T-helper 2 cell treated with Interferon-gamma antibody and Interleukin-4, amounts not matched to agents 5 μg/mL and 100 μg/mL, for 36 hours (primary cell): ENCODE data around the gene UBE2H.
"Not testable (repeated sequence)": the region's sequence is repeated elsewhere in the genome, so short reads cannot be mapped to it uniquely, and the experiment has no call there.

Experiments used
- DNase-seq: peaks from one replicate; pipeline ENCODE4 v3.0.0; 2021; ENCODE audit warnings: low spot score
- H3K27ac Mint-ChIP-seq: one replicate; pipeline ENCODE4 v1.8.0; 2021; ENCODE audit warnings: mild to moderate bottlenecking, mixed read lengths
- H3K27me3 Mint-ChIP-seq: one replicate; pipeline ENCODE4 v1.8.0; 2021; ENCODE audit warnings: low read depth, mixed read lengths
- H3K36me3 Mint-ChIP-seq: one replicate; pipeline ENCODE4 v1.8.0; 2021; ENCODE audit warnings: low read depth, mixed read lengths
- H3K4me1 Mint-ChIP-seq: one replicate; pipeline ENCODE4 v1.8.0; 2021; ENCODE audit warnings: low read depth, mixed read lengths
- H3K4me3 Mint-ChIP-seq: one replicate; pipeline ENCODE4 v1.8.0; 2022; ENCODE audit warnings: mild to moderate bottlenecking, moderate library complexity, mixed read lengths
- H3K9me3 Mint-ChIP-seq: one replicate; pipeline ENCODE4 v1.8.0; 2021; ENCODE audit warnings: mixed read lengths

The UBE2H gene

GRCh38 chr7:129828989-129829736 is 123.6 kb downstream of the UBE2H start:
- Mint-ChIP-seq H3K27me3 (no peaks in the 10 kb centered on the region), H3K4me3 (peak overlapping the region; percentile 65), H3K9me3 (no peaks in the 10 kb centered on the region), H3K4me1 (peaks cover 20% of the 10 kb centered on the region), H3K27ac (no peak overlapping the region), H3K36me3 (peaks cover 3% of the 10 kb centered on the region)
- DNase-seq, result no peak

GRCh38 chr7:129828078-129828762 is 124.5 kb downstream of the UBE2H start:
- Mint-ChIP-seq H3K4me3 (no peak overlapping the region), H3K27ac (no peak overlapping the region), H3K27me3 (no peaks in the 10 kb centered on the region), H3K4me1 (peaks cover 20% of the 10 kb centered on the region), H3K9me3 (no peaks in the 10 kb centered on the region), H3K36me3 (no peaks in the 10 kb centered on the region)
- no peak for DNase-seq

GRCh38 chr7:129827467-129827990 is 125.2 kb downstream of the UBE2H start:
- Mint-ChIP-seq H3K36me3 (no peaks in the 10 kb centered on the region), H3K27ac (no peak overlapping the region), H3K27me3 (no peaks in the 10 kb centered on the region), H3K4me3 (no peak overlapping the region), H3K9me3 (no peaks in the 10 kb centered on the region), H3K4me1 (peaks cover 20% of the 10 kb centered on the region)
- no peak for DNase-seq

GRCh38 chr7:129826895-129827294 is 125.9 kb downstream of the UBE2H start:
- not testable (repeated sequence) for H3K27ac Mint-ChIP-seq, DNase-seq, H3K27me3 Mint-ChIP-seq, H3K9me3 Mint-ChIP-seq, H3K36me3 Mint-ChIP-seq
- peak overlapping the region; percentile 21 for H3K4me3 Mint-ChIP-seq
- H3K4me1 Mint-ChIP-seq, result peaks cover 20% of the 10 kb centered on the region

- H3K4me3 Mint-ChIP-seq, result peak overlapping the region; percentile 94
- peak; percentile 81 for DNase-seq
- peaks cover 20% of the 10 kb centered on the region for H3K4me1 Mint-ChIP-seq
- no peaks in the 10 kb centered on the region for H3K9me3 Mint-ChIP-seq
- peaks cover 3% of the 10 kb centered on the region for H3K27me3 Mint-ChIP-seq
- H3K36me3 Mint-ChIP-seq, result no peaks in the 10 kb centered on the region
- peak overlapping the region; percentile 86 for H3K27ac Mint-ChIP-seq
Observed at GRCh38 chr7:129825209-129825970, 127.4 kb downstream of the UBE2H start.

GRCh38 chr7:129824291-129825208 is 128.2 kb downstream of the UBE2H start:
- H3K27ac Mint-ChIP-seq, result peak overlapping the region; percentile 86
- peaks cover 4% of the 10 kb centered on the region for H3K27me3 Mint-ChIP-seq
- H3K9me3 Mint-ChIP-seq, result no peaks in the 10 kb centered on the region
- peak overlapping the region; percentile 94 for H3K4me3 Mint-ChIP-seq
- DNase-seq, result peak; percentile 16
- H3K36me3 Mint-ChIP-seq, result no peaks in the 10 kb centered on the region
- peaks cover 13% of the 10 kb centered on the region for H3K4me1 Mint-ChIP-seq

- H3K36me3 Mint-ChIP-seq, DNase-seq, H3K27ac Mint-ChIP-seq, H3K9me3 Mint-ChIP-seq, H3K4me1 Mint-ChIP-seq, H3K27me3 Mint-ChIP-seq, H3K4me3 Mint-ChIP-seq: not testable (repeated sequence)
Observed at GRCh38 chr7:129823143-129823542, 129.6 kb downstream of the UBE2H start.

GRCh38 chr7:129821476-129821875 is 131.3 kb downstream of the UBE2H start:
- Mint-ChIP-seq H3K27me3 (peaks cover 18% of the 10 kb centered on the region), H3K4me3 (no peak overlapping the region), H3K4me1 (peaks cover 8% of the 10 kb centered on the region), H3K36me3 (no peaks in the 10 kb centered on the region), H3K27ac (no peak overlapping the region), H3K9me3 (peaks cover 12% of the 10 kb centered on the region)
- DNase-seq, result no peak

GRCh38 chr7:129816742-129817141 is 136.0 kb downstream of the UBE2H start:
- no peak overlapping the region for H3K4me3 Mint-ChIP-seq
- no peaks in the 10 kb centered on the region for H3K36me3 Mint-ChIP-seq
- DNase-seq, result no peak
- H3K4me1 Mint-ChIP-seq, result no peaks in the 10 kb centered on the region
- H3K9me3 Mint-ChIP-seq, result peaks cover 12% of the 10 kb centered on the region
- peaks cover 22% of the 10 kb centered on the region for H3K27me3 Mint-ChIP-seq
- H3K27ac Mint-ChIP-seq, result no peak overlapping the region

GRCh38 chr7:129807863-129808262 is 144.9 kb downstream of the UBE2H start:
- Mint-ChIP-seq H3K36me3 (no peaks in the 10 kb centered on the region), H3K27me3 (no peaks in the 10 kb centered on the region), H3K27ac (no peak overlapping the region)

GRCh38 chr7:129804890-129805719 is 147.7 kb downstream of the UBE2H start:
- Mint-ChIP-seq H3K9me3 (no peaks in the 10 kb centered on the region), H3K27ac (no peak overlapping the region), H3K36me3 (no peaks in the 10 kb centered on the region), H3K4me1 (no peaks in the 10 kb centered on the region), H3K4me3 (no peak overlapping the region), H3K27me3 (no peaks in the 10 kb centered on the region)
- DNase-seq, result no peak

More at GRCh38 chr7:129807863-129808262, 144.9 kb downstream of the UBE2H start:
- DNase-seq, result no peak
- Mint-ChIP-seq H3K9me3 (no peaks in the 10 kb centered on the region), H3K4me1 (no peaks in the 10 kb centered on the region), H3K4me3 (no peak overlapping the region)

GRCh38 chr7:129804111-129804889 is 148.5 kb downstream of the UBE2H start:
- Mint-ChIP-seq H3K27ac (no peak overlapping the region), H3K4me3 (no peak overlapping the region), H3K36me3 (no peaks in the 10 kb centered on the region), H3K4me1 (no peaks in the 10 kb centered on the region), H3K9me3 (no peaks in the 10 kb centered on the region), H3K27me3 (no peaks in the 10 kb centered on the region)
- DNase-seq, result no peak
